SK-N-SH treated with all-trans-retinoic acid at 6 μM for 48 hours (cell line): Measurements from ENCODE around the gene NPLOC4.

Experiments
- ATAC-seq: fragments of 200-7000 bp; cut with Tn5 transposase; 3 replicates; pipeline ENCODE4 v1.9.1; 2020; ENCODE audit warnings: mild to moderate bottlenecking, moderate library complexity
- ARNTL ChIP-seq: fragments of 450-650 bp; formaldehyde crosslinking; IDR thresholded peaks from 2 replicates; pipeline ENCODE4 v1.5.0; 2020; ENCODE audit warnings: low read depth, mild to moderate bottlenecking, moderate library complexity, borderline replicate concordance
- BACH2 ChIP-seq: fragments of 250-450 bp; sonication (Bioruptor Pico); IDR thresholded peaks from 2 replicates; pipeline ENCODE4 v1.9.0; 2021; ENCODE audit warnings: mild to moderate bottlenecking, borderline replicate concordance
- CREB5 ChIP-seq: fragments of 250-450 bp; sonication (Bioruptor Pico); IDR thresholded peaks from 2 replicates; pipeline ENCODE4 v1.5.1; 2020; ENCODE audit warnings: low read depth, mild to moderate bottlenecking, moderate library complexity
- ESRRG ChIP-seq: fragments of 250-450 bp; sonication (Bioruptor Pico); IDR thresholded peaks from 2 replicates; pipeline ENCODE4 v1.6.1; 2021; ENCODE audit warnings: mild to moderate bottlenecking
- GLIS3 ChIP-seq: fragments of 250-450 bp; sonication (Bioruptor Pico); IDR thresholded peaks from 2 replicates; pipeline ENCODE4 v1.5.0; 2020; ENCODE audit warnings: mild to moderate bottlenecking, moderate library complexity
- ISL1 ChIP-seq: fragments of 250-450 bp; sonication (Bioruptor Pico); IDR thresholded peaks from 2 replicates; pipeline ENCODE4 v2.1.2; 2022; ENCODE audit warnings: mild to moderate bottlenecking, moderate library complexity
- OSR1 ChIP-seq: fragments of 250-450 bp; sonication (Bioruptor Pico); IDR thresholded peaks from 2 replicates; pipeline ENCODE4 v1.8.0; 2022; ENCODE audit warnings: moderate library complexity, mild to moderate bottlenecking, inconsistent platforms
- PPARA ChIP-seq: fragments of 250-450 bp; sonication (Bioruptor Pico); IDR thresholded peaks from 2 replicates; pipeline ENCODE4 v1.5.0; 2020; ENCODE audit warnings: mild to moderate bottlenecking, borderline replicate concordance
- RARB ChIP-seq: fragments of 250-450 bp; sonication (Bioruptor Pico); IDR thresholded peaks from 2 replicates; pipeline ENCODE4 v1.8.0; 2021; ENCODE audit warnings: mild to moderate bottlenecking, moderate library complexity
- SNAI2 ChIP-seq: fragments of 250-450 bp; sonication (Bioruptor Pico); IDR thresholded peaks from 2 replicates; pipeline ENCODE4 v1.5.0; 2020; ENCODE audit warnings: mild to moderate bottlenecking, moderate library complexity
- TCF4 ChIP-seq: fragments of 250-450 bp; sonication (Bioruptor Pico); IDR thresholded peaks from 2 replicates; pipeline ENCODE4 v1.8.0; 2021; ENCODE audit warnings: mild to moderate bottlenecking, moderate library complexity, borderline replicate concordance
- TSHZ2 ChIP-seq: fragments of 250-450 bp; sonication (Bioruptor Pico); IDR thresholded peaks from 2 replicates; pipeline ENCODE4 v1.5.0; 2020; ENCODE audit warnings: mild to moderate bottlenecking, moderate library complexity
- ZC3H10 ChIP-seq: fragments of 250-450 bp; sonication (Bioruptor Pico); IDR thresholded peaks from 2 replicates; pipeline ENCODE4 v1.5.1; 2021; ENCODE audit warnings: mild to moderate bottlenecking, moderate library complexity
- ZFP3 ChIP-seq: fragments of 250-450 bp; sonication (Bioruptor Pico); IDR thresholded peaks from 2 replicates; pipeline ENCODE4 v1.5.0; 2020; ENCODE audit warnings: mild to moderate bottlenecking, moderate library complexity
- ZFP30 ChIP-seq: fragments of 450-650 bp; formaldehyde crosslinking; IDR thresholded peaks from 2 replicates; pipeline ENCODE4 v1.5.0; 2022; ENCODE audit warnings: mild to moderate bottlenecking, moderate library complexity
- ZNF565 ChIP-seq: fragments of 450-650 bp; formaldehyde crosslinking; conservative IDR thresholded peaks from 2 replicates; pipeline ENCODE4 v1.5.0; 2020; ENCODE audit warnings: low read depth, mild to moderate bottlenecking, moderate library complexity
- ZNF70 ChIP-seq: fragments of 450-650 bp; formaldehyde crosslinking; IDR thresholded peaks from 2 replicates; pipeline ENCODE4 v1.5.0; 2020; ENCODE audit warnings: mild to moderate bottlenecking, moderate library complexity
- ZNF8 ChIP-seq: fragments of 450-650 bp; formaldehyde crosslinking; IDR thresholded peaks from 2 replicates; pipeline ENCODE4 v1.5.0; 2020; ENCODE audit warnings: mild to moderate bottlenecking, moderate library complexity
- TF ChIP-seq, protein P1 (sequence below): fragments of 250-450 bp; sonication (Bioruptor Pico); IDR thresholded peaks from 2 replicates; pipeline ENCODE4 v1.5.1; 2021; ENCODE audit warnings: mild to moderate bottlenecking, moderate library complexity
- TF ChIP-seq, protein P2 (sequence below): fragments of 250-450 bp; sonication (Bioruptor Pico); IDR thresholded peaks from 2 replicates; pipeline ENCODE4 v1.8.0; 2021; ENCODE audit warnings: low read depth, mild to moderate bottlenecking, moderate library complexity, borderline replicate concordance
- TF ChIP-seq, protein P3 (sequence below): fragments of 250-450 bp; sonication (Bioruptor Pico); IDR thresholded peaks from 2 replicates; pipeline ENCODE4 v1.8.0; 2020; ENCODE audit warnings: mild to moderate bottlenecking, moderate library complexity, borderline replicate concordance

NPLOC4 gene

GRCh38 chr17:81672504-81672903, 35.6 kb upstream of the NPLOC4 start:
- TF ChIP-seq ISL1 (CRISPR knock-in tag) (no peak), RARB (CRISPR knock-in tag) (no peak), ESRRG (no peak), GLIS3 (CRISPR knock-in tag) (no peak), TSHZ2 (CRISPR knock-in tag) (no peak), OSR1 (CRISPR knock-in tag) (no peak), ZNF8 (no peak), CREB5 (CRISPR knock-in tag) (no peak), ZNF70 (no peak), ZFP30 (no peak), PPARA (CRISPR knock-in tag) (no peak), ZNF565 (CRISPR knock-in tag) (no peak), ZC3H10 (CRISPR knock-in tag) (no peak), ZFP3 (CRISPR knock-in tag) (no peak)
- TF ChIP-seq, protein P1, sequence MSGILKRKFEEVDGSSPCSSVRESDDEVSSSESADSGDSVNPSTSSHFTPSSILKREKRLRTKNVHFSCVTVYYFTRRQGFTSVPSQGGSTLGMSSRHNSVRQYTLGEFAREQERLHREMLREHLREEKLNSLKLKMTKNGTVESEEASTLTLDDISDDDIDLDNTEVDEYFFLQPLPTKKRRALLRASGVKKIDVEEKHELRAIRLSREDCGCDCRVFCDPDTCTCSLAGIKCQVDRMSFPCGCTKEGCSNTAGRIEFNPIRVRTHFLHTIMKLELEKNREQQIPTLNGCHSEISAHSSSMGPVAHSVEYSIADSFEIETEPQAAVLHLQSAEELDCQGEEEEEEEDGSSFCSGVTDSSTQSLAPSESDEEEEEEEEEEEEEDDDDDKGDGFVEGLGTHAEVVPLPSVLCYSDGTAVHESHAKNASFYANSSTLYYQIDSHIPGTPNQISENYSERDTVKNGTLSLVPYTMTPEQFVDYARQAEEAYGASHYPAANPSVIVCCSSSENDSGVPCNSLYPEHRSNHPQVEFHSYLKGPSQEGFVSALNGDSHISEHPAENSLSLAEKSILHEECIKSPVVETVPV (CRISPR knock-in tag) = no peak
- TF ChIP-seq, protein P2, sequence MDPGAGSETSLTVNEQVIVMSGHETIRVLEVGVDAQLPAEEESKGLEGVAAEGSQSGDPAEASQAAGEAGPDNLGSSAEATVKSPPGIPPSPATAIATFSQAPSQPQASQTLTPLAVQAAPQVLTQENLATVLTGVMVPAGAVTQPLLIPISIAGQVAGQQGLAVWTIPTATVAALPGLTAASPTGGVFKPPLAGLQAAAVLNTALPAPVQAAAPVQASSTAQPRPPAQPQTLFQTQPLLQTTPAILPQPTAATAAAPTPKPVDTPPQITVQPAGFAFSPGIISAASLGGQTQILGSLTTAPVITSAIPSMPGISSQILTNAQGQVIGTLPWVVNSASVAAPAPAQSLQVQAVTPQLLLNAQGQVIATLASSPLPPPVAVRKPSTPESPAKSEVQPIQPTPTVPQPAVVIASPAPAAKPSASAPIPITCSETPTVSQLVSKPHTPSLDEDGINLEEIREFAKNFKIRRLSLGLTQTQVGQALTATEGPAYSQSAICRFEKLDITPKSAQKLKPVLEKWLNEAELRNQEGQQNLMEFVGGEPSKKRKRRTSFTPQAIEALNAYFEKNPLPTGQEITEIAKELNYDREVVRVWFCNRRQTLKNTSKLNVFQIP (CRISPR knock-in tag) = no peak
- TF ChIP-seq, protein P3, sequence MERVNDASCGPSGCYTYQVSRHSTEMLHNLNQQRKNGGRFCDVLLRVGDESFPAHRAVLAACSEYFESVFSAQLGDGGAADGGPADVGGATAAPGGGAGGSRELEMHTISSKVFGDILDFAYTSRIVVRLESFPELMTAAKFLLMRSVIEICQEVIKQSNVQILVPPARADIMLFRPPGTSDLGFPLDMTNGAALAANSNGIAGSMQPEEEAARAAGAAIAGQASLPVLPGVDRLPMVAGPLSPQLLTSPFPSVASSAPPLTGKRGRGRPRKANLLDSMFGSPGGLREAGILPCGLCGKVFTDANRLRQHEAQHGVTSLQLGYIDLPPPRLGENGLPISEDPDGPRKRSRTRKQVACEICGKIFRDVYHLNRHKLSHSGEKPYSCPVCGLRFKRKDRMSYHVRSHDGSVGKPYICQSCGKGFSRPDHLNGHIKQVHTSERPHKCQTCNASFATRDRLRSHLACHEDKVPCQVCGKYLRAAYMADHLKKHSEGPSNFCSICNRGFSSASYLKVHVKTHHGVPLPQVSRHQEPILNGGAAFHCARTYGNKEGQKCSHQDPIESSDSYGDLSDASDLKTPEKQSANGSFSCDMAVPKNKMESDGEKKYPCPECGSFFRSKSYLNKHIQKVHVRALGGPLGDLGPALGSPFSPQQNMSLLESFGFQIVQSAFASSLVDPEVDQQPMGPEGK (CRISPR knock-in tag) = no peak
- no peak for ATAC-seq

GRCh38 chr17:81667754-81668153, 30.8 kb upstream of the NPLOC4 start:
- TF ChIP-seq ARNTL (CRISPR knock-in tag) = no peak
- TF ChIP-seq, protein P3 (CRISPR knock-in tag) = no peak
- no peak for TF ChIP-seq ZFP30
- TF ChIP-seq ZNF565 (CRISPR knock-in tag) = no peak
- TF ChIP-seq BACH2 (CRISPR knock-in tag) = no peak
- TF ChIP-seq ISL1 (CRISPR knock-in tag) = no peak
- TF ChIP-seq TCF4 = no peak
- no peak for TF ChIP-seq SNAI2 (CRISPR knock-in tag)
- TF ChIP-seq, all 23 proteins: peak for 0
- no peak for ATAC-seq
